Head of caudate nucleus (tissue), 42 donors: ENCODE measurements around the gene HSPA5.
A peak's percentile ranks its signal among the peaks of the same experiment; 100 is the strongest.
"Not testable (repeated sequence)": the region's sequence is repeated elsewhere in the genome, so short reads cannot be mapped to it uniquely, and the experiment has no call there.

Experiments
- DNase-seq, 42 donors: peaks; one replicate each; pipeline versions ENCODE4 v3.0.0 to v3.0.0-alpha.2; 2020 to 2021; ENCODE audit warnings: mixed read lengths in 7 of 42
- intact Hi-C: fragments of 100-400 bp; cut with DNase I; formaldehyde crosslinking; loops from one replicate; pipeline ENCODE4 v1.15.0; 2022

HSPA5 gene

GRCh38 chr9:125241000-125241862 lies at the start of gene HSPA5:
TSS of gene HSPA5 (minus strand) at chr9:125241343. CDS start at chr9:125241126, 217 bp downstream.
- intact Hi-C loops: loop anchor here (2.0 kb wide), 1 partner anchor 50 kb away; no protein-coding TSS in a partner anchor
- DNase-seq: peak; percentile 98 to 100 (median 99)

GRCh38 chr9:125286935-125287433 lies 45.8 kb upstream of the HSPA5 start:
- DNase-seq, intact Hi-C loops: not testable (repeated sequence)

DNA sequence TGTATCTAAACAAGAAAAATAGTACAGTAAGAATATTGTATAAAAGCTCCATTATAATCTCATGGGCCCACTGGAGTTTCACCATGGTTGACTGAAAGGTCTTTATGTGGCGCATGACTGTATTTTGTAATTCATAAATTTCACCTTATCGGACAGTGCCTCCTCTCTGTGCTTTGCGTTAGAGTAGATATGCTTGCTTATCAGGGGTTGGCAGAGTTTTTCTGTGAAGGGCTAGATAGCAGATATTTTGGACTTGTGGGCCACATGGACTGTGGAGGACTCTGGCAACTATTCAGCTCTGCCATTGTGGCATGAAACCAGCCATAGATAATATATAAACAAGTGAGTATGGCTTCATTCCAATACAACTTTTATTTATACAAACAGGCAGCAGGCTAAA lies 43.7 kb upstream of the HSPA5 start:
- intact Hi-C loops: no loop called here
- DNase-seq: no peak

GRCh38 chr9:125280945-125281344 lies 39.8 kb upstream of the HSPA5 start:
- DNase-seq: no peak
- intact Hi-C loops: no loop called here

- no peak for DNase-seq
- intact Hi-C loops: no loop called here
These were observed 36.3 kb upstream of the HSPA5 start for GRCh38 chr9:125277411-125277810.

GRCh38 chr9:125276771-125277170 lies 35.6 kb upstream of the HSPA5 start:
- no peak for DNase-seq
- intact Hi-C loops: no loop called here

DNA sequence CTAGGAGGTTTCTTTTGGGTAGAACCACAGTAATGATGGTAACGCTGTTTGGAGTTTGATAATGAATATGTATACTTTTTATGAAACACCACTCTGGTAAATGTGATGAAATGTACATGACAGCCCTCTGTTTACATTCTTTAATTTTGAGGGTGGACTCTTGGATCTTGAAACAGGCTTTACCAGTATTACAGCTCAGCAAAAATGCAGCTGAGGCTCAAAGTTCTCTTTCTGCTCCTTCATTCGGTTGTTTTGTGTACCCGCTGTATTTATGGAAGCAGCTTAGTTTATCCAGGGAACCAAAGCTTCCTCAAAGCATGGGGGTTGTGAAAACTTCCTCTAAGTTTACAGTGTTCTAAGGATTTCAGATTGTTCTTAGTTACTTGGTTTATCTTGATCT lies 31.6 kb upstream of the HSPA5 start:
- intact Hi-C loops: no loop called here
- no peak for DNase-seq

- DNase-seq: no peak
- intact Hi-C loops: no loop called here
These were observed 29.9 kb upstream of the HSPA5 start for GRCh38 chr9:125271081-125271480.

GRCh38 chr9:125269014-125269397 lies 27.9 kb upstream of the HSPA5 start:
- intact Hi-C loops: loop anchor here (10.0 kb wide), 1 partner anchor 106 kb away; no protein-coding TSS in a partner anchor
- no peak for DNase-seq

DNA sequence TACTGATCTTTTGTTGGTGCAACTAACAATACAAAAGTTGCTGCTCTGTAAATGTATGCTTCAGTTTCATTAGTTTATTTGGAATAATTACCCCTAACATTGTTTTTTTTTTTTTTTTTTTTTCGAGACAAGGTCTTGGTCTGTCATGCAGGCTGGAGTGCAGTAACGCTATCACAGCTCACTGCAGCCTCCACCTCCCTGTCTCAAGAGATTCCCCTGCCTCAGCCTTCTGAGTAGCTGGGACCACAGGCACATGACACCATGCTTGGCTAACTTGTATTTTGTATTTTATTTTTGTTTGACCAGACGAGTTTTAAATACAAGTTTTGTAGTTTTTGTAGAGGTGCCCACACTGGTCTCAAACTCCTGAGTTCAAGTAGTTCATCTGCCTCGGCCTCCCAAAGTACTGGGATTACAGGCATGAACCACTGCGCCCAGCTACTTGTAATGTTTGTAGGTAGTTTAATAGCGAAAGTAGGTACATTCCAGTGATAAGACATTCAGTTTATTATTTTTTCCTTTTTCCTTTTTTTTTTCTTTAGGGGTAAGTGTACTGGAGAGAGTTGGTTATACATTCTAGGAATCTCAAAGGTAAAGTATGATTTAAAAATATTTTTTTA lies 27.4 kb upstream of the HSPA5 start:
- intact Hi-C loops: loop anchor here (10.0 kb wide), 1 partner anchor 106 kb away; no protein-coding TSS in a partner anchor
- DNase-seq: no peak

DNA sequence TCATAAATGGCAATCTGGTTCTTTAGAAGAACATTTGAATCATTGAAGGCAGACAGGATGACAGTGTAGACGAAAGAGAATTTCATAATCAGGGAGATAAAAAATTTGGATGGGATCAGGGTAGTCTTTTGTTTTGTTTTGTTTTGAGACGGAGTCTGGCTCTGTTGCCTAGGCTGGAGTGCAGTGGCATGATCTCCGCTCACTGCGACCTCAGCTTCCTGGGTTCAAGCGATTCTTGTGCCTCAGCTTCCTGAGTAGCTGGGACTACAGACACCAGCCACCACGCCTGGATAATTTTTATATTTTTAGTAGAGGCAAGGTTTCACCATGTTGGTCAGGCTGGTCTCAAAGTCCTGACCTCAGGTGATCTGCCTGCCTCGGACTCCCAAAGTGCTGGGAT lies 22.9 kb upstream of the HSPA5 start:
- DNase-seq: not testable (repeated sequence)
- intact Hi-C loops: loop anchor here (10.0 kb wide), 1 partner anchor 111 kb away; no protein-coding TSS in a partner anchor

DNA sequence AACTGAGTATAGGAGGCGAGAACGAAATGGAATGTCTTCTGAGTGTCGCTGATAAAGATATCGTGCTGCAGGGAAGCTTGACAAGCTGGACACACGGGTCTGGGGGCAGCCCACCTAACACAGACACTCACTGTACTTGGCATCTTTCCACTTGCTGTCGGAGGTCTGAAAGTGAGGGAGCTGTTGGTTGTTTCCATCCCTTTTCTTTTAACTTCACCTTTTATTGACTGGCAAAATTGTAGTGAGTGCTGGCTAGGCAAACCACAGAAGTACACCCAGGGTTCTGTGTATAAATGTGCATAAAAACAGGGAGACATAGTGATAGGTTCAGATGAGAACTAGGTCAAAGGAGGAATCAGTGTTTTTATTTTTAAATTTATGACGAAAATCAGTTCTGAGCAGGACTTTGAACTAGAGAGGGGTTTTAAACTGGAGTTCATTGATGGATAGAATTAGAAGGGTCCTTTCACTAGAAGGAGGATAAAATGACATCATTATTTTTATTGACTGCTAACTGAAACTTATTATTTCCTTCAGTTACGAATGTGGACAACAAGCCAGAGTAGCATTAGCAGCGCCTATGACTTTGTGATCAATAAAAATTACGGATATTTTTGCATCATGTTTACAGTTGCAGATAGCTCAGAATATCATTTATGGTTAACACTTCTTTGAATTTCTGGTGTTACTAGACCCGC lies 21.3 kb upstream of the HSPA5 start:
- peak in 1 of 42 donors; percentile 18 for DNase-seq
- intact Hi-C loops: loop anchor here (10.0 kb wide), 1 partner anchor 112 kb away; no protein-coding TSS in a partner anchor

- intact Hi-C loops: loop anchor here (10.0 kb wide), 1 partner anchor 113 kb away; no protein-coding TSS in a partner anchor
- peak; percentile 56 to 94 (median 88) for DNase-seq
These were observed 20.6 kb upstream of the HSPA5 start, which contains the start of gene GAPVD1 for GRCh38 chr9:125261501-125262293. TSS of gene GAPVD1 (plus strand) at chr9:125261826. CDS start at chr9:125298922, 37,096 bp downstream.

- no peak for DNase-seq
These were observed 19.4 kb upstream of the HSPA5 start for GRCh38 chr9:125260561-125260960.

DNA sequence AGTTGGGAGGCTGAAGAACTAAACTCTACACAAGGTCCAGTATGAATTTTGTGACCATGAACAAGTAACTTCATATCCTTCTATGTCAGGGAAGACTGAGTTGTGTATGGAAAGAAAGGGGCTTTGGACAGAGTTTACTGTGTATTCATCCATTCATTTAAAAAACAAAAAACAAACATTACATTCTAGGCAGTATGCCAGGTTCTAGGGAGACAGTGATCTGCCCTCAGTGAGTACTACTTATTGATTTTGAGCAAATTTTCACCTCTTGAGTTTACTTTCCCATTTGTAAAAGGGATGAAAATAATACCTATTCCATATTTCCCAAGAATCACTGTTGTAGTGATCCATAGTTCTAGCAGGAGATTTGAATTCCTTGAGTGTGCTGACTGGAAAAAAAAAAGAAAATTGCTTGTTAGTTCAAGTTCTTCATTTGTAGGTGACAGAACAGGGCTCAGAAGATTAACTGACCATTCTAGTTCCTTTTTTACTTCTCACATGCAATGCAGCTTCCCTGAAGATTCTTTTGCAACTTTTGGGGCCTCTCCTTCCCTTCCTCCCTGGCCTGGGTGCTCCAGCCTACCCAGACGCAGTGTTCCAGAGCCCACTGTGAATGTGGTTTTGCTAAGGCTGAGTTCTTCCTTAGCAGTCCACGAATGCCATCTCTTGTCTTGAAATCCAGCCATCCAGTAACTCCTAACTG lies 17.8 kb upstream of the HSPA5 start:
- intact Hi-C loops: no loop called here
- DNase-seq: peak in 1 of 42 donors; percentile 14

More at GRCh38 chr9:125260561-125260960, 19.4 kb upstream of the HSPA5 start:
- intact Hi-C loops: loop anchor here (10.0 kb wide), 1 partner anchor 114 kb away; no protein-coding TSS in a partner anchor

DNA sequence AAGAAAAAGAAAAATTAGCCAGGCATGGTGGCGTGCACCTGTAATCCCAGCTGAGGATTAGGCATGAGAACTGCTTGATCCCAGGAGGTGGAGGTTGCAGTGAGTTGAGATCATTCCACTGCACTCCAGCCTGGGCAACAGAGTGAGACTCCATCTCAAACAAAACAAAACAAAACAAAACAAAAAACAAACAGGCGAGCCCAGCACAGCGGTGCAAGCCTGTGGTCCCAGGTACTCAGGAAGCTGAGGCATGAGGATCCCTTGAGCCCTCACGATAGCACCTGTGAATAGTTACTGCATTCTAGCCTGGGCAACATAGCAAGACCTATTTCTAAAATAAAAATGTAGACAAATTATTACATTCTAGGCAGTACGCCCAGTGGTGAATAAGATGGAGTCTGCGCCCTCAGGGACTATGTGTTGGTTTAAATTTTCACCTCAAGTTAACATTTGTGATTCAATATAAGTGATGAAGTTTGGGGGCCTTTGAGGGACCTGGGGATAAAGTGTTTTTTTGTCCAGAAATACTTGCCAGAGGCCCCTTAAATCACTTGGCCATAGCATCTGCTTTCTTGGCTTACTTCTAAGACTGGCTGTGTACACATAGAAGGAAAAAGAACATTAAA lies 17.1 kb upstream of the HSPA5 start:
- DNase-seq: no peak
- intact Hi-C loops: no loop called here

GRCh38 chr9:125255781-125256391 lies 14.7 kb upstream of the HSPA5 start:
- DNase-seq: no peak
- intact Hi-C loops: no loop called here
